Sigmoid colon (tissue), 4 donors: ENCODE results near the gene RGMB.

Source experiments
- EP300 ChIP-seq, 4 donors: sonication (generic); formaldehyde crosslinking; IDR thresholded peaks; one replicate each; pipeline ENCODE4 v1.6.1; 2017; ENCODE audit warnings: antibody characterized with exemption in 4 of 4
- TF ChIP-seq, protein P1 (sequence below), 4 experiments: fragments of 450-650 bp in 3 of 4; fragments of 200-600 bp in 1 of 4; IDR thresholded peaks; one replicate each; pipeline ENCODE4 v1.5.1; 2016 to 2019; ENCODE audit warnings: antibody characterized with exemption in 4 of 4, mild to moderate bottlenecking in 3 of 4, moderate library complexity in 2 of 4

DNA sequence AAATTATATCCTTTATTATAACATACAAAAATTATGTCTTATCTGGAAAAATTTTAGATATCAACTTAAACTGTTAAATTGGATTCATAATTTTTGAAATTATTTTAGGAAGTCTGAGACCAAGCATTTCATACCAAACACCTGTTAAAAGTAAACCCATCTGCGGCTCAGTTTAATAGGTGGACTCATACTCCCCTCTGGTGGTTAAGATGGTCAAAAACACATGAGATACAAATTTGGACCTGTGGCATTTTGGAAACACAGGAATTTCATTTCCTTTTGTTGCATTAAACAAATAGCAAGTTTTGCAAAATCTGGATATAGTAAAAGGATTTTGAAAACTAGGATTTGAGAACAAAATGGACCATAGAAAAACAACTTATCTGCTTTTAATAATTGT, 53.7 kb downstream of the RGMB start:
- TF ChIP-seq, protein P1, sequence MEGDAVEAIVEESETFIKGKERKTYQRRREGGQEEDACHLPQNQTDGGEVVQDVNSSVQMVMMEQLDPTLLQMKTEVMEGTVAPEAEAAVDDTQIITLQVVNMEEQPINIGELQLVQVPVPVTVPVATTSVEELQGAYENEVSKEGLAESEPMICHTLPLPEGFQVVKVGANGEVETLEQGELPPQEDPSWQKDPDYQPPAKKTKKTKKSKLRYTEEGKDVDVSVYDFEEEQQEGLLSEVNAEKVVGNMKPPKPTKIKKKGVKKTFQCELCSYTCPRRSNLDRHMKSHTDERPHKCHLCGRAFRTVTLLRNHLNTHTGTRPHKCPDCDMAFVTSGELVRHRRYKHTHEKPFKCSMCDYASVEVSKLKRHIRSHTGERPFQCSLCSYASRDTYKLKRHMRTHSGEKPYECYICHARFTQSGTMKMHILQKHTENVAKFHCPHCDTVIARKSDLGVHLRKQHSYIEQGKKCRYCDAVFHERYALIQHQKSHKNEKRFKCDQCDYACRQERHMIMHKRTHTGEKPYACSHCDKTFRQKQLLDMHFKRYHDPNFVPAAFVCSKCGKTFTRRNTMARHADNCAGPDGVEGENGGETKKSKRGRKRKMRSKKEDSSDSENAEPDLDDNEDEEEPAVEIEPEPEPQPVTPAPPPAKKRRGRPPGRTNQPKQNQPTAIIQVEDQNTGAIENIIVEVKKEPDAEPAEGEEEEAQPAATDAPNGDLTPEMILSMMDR (IDR thresholded peaks at IDR 0.05) = peak in 3 of 4 experiments; percentile 25 to 52 (median 29)
- no peak for TF ChIP-seq EP300 (IDR thresholded peaks at IDR 0.05)
